Measurements from ENCODE around the gene CSKMT.
"Not testable (repeated sequence)": the region's sequence is repeated elsewhere in the genome, so short reads cannot be mapped to it uniquely, and the experiment has no call there.

The CSKMT gene

DNA sequence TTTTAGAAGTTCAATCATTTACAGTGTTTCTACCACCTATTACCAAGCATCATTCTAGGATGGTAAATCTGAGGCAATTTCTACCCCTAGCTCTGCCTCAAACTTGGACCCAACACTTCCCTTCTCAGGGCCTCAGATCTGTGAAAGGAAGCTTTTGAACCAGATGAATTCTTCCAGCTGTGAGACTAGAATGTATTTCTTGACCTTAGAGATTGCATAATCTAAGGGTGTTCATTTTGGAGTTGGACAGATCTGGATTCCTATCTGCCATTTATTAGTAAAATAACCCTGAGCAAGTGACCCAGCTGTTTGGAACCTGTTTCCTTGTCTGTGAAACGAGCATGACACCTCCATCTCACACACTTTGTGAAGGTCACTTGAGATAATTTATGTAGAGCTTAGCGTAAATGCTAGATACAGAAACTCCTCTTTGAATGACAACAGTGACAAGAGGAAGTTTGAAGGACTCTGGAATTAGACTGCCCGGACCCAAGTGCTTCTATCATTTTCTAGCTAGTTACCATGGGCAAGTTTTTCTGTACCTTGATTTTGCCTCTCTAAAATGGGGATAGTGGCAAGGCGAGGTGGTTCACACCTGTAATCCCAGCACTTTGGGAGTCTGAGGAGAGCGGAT is 8.2 kb upstream of the CSKMT start:
- DNase-seq: no peak

DNA sequence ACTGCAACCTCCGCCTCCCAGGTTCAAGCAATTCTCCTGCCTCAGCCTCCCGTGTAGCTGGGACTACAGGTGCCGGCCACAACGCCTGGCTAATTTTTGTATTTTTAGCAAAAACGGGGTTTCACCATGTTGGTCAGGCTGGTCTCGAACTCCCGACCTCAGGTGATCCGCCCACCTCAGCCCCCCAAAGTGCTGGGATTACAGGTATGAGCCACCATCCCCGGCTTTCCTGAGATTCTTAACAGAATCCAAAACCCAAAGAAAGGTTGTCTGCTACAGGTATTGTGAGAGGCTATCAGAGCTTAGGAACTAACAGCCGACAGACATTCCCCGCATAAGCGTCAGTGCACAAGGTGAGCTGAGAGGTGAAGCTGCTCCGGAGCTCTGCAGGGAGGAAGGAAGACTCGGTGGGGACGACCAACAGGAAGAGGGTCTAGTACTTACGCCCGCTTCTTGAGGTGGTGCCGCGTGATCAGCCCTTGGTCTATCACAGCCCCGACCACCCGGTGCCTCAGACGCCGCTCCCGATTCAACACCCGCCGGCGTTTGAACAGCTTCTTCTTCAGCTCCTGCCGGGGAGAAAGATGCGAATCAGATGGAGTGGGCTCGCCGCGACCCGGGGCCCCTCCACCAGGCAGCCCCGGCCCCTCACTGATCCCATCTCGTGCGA is 572 bp upstream of the CSKMT start:
- DNase-seq: peak; percentile 52

DNA sequence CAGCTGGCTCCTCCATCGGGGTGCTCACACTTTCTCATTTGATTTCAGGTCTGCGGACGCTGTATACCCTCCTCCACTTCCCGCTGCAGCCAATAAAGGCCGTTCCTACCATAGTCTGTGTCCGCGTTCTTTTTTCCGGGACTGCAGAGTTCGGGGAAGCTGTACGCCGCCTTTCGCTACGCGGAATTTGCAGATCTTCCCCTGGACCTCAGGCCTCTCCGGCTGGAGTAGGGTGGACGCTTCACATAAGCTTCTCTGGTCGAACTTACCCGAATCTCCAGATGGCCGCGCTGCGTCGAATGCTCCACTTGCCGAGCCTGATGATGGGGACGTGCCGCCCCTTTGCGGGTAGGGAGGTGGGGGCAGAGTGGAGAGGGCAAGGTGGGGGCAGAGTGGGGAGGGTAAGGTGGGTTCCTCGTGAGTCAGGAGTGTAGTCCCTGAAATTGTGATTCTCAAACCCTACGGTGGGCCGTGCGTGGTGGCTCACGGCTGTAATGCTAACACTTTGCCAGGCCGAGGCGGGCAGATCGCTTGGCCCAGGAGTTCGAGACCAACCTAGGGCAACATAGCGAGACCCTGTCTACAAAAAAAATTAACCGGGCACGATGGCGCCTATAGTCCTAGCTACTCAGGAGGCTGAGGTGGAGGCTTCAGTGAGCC is 617 bp downstream of the CSKMT start:
- peak; percentile 31 for DNase-seq

DNA sequence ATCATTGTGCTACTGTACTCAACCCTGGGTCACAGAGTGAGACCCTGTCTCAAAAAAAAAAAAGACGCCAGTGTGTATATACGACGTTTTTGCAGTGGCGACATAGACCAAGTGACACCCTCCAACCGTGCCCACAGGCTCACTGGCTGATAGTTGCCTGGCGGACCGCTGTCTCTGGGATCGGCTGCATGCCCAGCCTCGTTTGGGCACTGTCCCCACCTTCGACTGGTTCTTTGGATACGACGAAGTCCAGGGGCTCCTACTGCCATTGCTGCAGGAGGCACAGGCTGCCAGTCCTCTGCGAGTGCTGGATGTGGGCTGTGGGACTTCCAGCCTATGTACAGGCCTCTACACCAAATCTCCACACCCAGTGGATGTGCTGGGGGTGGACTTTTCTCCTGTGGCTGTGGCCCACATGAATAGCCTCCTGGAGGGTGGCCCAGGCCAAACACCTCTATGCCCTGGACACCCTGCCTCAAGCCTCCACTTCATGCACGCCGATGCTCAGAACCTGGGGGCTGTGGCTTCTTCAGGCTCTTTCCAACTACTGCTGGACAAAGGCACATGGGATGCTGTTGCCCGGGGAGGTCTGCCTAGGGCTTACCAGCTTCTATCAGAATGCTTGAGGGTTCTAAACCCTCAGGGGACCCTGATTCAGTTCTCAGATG is 1.3 kb downstream of the CSKMT start:
- no peak for DNase-seq

DNA sequence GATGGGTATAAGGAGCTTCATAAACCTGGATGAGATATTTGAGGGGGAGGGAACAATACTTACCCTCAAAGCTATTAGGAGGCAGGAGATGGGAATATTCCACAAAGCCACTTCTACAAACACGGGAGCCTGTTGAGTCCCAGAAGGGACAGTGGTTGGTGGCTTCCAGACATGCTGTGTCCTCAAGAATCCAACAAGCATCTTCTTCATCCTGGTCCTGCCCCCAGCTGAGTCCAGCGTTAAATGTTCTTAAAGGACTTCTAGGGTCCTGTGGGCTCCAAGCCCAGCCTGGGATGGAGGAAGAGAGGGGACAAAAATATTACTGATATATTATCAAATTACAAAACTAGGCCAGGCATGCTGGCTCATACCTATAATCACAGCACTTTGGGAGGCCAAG is 2.3 kb downstream of the CSKMT start:
- no peak for DNase-seq

DNA sequence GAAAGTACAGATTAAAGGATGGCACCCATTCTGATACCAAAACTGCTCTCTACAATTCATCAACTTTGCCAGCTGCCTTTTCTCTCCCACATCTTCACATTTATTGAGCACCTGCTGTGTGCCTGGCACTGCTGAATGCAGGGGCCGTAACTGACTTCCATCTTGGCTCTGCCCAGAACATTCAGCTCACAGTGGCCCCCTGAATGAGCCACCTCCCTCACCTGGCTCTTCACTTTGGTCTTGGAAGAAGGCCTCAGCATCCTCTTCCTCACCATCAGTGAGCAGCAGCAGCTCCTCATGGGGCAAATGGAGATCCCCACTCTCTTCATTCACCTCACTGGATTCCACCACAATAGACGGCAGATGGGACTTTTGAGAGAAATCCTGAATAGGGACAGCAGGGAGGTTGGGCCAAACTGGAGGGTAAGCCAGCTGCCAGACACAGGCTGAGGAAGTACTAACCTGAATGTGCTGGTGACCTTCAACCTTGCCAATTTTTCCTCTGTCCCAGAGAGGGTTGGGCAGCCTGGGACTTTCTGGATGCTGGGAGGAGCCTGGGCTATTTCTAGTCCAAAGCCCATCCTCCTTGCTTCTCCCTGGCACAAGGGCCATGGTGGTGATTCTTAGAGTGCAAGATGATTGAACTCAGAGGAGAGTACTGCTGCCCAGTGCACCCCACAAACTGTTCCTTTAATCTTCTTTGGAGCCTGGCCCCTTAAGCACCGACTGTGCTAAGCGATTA is 4.5 kb downstream of the CSKMT start:
- DNase-seq: no peak

DNA sequence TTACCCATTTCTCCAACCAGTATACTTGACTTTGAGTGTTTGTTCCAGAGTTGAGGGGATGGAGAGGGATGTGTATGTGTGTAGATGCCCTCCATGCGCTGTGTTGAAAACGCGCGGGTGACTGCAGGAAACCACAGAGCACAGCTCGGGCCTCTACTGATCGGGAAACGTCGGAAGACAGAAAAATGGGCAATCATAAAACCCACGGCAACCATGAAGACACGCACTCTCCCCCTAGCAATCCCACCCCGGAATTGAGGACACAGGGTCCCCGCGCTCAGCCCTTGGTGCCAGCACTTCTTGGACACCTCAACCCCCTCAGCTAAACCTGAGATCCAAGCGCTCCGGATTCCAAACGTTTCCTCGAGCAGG is 6.1 kb downstream of the CSKMT start:
- DNase-seq: no peak

DNA sequence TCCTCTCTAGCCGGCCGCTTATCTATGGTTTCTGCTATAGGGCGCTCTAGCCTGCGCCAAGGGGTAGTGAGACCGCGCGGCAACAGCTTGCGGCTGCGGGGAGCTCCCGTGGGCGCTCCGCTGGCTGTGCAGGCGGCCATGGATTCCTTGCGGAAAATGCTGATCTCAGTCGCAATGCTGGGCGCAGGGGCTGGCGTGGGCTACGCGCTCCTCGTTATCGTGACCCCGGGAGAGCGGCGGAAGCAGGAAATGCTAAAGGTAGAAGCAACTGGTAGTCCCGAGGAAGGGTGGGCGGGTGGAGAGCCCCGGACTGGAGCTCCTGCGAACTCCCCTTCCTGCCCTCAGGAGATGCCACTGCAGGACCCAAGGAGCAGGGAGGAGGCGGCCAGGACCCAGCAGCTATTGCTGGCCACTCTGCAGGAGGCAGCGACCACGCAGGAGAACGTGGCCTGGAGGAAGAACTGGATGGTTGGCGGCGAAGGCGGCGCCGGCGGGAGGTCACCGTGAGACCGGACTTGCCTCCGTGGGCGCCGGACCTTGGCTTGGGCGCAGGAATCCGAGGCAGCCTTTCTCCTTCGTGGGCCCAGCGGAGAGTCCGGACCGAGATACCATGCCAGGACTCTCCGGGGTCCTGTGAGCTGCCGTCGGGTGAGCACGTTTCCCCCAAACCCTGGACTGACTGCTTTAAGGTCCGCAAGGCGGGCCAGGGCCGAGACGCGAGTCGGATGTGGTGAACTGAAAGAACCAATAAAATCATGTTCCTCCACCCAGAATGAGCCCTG is 6.7 kb downstream of the CSKMT start, which contains the start of the genes LBHD1 and UQCC3:
Gene LBHD1 (minus strand): TSS at position 660 of the 782 bp plus-strand sequence. CDS start 2,236 bp downstream, outside the sequence.
Gene UQCC3 (plus strand): TSS at position 66 of the 782 bp plus-strand sequence. CDS start 73 bp downstream, at position 139.
- DNase-seq: peak; percentile 65

DNA sequence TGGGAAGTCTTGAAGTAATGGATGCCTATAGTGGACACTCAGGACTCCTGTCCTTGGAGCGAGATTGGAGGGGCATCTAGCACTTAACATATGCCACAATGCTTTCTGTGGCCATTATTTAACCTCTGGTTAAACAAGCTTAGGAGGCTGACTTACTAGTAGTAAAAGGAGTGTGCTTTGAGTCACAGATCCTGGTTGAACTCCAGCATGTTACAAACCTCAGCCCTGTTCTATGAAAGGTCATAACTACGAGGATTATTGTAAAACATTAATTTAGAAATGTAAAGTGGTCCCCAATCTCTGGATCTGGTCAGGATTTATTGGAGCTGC is 8.0 kb downstream of the CSKMT start:
- DNase-seq: no peak

DNA sequence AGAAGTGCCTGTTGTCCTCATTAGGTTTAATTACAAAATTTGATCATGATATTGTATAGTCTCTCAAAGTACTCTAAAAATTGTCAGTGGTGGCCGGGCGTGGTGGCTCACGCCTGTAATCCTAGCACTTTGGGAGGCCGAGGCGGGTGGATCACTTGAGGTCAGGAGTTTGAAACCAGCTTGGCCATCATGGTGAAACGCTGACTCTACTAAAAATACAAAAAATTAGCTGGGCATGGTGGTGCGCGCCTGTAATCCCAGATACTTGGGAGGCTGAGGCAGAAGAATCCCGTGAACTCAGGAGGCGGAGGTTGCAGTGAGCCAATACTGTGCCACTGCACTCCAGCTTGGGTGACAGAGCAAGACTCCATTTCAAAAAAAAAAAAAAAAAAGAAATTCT is 10.3 kb downstream of the CSKMT start:
- not testable (repeated sequence) for DNase-seq

DNA sequence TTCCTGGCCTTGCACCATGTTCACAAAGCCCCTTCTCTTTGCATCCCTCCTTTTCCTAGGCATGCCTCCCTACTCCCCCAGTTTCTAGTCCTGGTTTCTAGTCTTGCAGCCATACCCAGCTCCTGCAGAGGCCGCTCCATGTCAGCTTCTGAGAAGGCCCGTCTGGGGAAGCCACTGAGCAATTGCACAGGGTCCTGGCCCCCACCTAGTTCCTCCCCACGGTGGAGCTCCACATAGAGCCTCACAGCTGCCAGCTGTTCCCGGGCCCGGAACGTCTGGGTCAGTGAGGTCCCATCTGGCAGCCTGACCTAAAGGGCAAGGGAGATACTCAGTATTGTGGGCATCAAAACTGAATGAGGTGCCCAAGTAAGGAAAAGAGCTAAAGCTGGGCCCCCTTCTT is 11.6 kb downstream of the CSKMT start:
- no peak for DNase-seq

DNA sequence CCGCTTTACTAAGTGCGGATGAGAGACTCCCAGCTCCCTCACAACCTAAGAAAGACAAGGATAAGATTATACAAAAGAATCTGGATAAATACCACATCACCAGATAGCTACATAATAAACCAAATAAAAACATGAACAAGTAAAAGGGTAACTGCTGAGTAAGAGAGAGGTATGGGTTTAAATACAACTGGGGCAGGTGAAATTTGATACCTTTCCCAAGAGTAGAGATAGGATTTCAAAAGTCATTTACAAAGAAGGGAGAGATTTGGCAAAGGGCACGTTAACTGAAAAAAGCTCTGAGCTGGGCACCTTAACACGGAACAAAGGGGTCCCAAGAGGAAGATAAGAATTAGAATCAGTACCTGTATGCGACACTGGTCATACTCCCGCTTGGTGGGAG is 12.0 kb downstream of the CSKMT start:
- no peak for DNase-seq

DNA sequence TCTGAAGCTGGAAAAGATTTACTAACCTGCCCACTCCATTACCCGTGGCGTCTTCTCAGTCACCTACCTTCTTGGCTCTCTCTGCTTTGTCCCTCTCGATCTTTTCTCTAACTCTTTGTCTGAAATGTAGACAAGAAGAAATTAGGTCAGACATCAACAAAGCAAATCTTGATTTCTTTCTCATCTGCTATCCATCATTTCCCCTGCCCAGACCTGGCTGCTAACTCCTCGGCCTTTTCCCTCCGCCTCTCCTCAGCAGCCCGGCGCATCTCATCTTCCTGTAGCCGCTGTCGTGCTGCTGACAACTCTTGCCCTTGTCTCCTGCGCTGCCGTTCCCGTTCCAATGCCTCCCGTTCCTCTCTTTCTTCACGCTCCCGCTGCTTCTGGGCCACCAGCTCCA is 12.6 kb downstream of the CSKMT start:
- no peak for DNase-seq

DNA sequence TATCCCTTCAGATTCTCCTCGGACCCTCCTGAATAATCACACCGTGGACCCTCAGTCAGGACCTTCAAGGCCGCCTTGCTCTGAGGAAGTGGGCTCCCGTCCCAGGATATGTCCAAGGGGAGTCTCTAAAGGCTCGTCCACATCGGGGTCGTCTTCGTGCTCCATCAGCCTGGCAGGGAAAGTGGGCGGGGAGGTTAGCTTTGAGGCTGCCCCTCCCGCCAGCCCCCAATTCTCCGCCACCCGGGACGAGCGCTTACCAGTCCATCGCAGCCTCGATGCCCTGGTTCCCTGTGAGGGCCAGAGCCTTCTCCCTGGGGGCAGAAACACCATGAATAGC is 13.3 kb downstream of the CSKMT start:
- no peak for DNase-seq

DNA sequence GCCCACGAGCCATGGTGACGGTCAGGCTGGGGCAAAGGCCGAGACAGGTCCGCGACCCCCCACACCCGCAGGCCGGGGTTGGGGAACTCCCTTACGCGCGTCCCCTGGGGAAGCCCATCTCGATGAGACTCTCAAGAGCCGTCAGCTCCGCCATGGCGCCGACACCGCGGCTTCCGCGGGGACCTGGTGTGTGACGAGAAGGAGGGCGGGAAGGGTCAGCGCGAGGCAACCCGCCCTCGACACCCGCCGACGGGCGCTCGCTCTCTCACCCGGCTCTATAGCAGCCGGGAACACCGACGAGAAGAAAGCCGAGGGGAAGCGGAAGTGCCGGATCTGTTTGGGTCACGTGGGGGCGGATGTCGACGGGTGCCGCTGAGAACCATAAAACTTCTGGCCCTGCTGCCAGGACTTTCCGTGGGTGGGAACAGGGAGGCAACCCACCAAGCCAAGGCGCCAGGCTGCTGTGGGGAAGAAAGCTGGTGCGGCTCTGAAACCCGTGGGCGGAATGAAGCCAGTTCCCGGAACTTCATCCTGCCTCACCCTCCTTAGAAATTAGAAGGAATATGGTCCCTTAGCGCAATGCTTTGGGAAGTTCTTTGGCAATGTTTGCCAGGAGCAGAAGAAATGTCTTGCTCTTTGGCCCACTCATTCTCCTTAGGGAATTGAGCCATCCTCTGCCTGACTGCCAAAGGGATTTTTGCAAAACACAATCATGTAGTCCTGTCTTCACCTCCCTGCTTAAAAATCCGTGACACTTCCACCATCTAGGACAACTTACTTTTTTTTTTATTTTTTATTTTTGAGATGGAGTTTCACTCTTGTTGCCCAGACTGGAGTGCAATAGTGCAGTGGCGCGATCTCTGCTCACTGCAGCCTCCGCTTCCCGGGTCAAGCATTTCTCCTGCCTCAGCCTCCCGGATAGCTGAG is 13.9 kb downstream of the CSKMT start, which contains the start of gene UBXN1:
Gene UBXN1 (minus strand): TSS at position 304 of the 927 bp plus-strand sequence. CDS start 150 bp downstream, at position 154.
- DNase-seq: peak; percentile 74

DNA sequence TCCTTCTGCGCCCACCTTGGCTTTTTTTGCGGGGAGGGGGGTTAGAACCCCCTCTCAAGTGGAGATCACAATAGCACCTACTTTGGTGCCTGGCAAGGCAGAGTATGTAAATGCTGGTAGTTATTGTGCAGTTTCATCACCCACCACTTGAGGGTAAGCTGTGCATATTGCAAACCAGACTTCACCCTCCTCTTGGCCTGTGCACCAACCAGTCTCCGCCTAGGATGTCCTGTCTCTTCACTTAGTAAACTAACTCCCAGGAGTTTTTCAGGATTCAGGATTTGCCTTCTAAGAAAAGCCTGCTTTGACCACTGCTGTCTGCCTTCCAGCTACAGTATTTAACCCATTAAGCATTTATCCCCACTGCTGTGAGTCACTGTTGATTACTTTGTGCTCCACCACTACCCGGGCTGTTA is 15.7 kb downstream of the CSKMT start:
- DNase-seq: peak; percentile 4

DNA sequence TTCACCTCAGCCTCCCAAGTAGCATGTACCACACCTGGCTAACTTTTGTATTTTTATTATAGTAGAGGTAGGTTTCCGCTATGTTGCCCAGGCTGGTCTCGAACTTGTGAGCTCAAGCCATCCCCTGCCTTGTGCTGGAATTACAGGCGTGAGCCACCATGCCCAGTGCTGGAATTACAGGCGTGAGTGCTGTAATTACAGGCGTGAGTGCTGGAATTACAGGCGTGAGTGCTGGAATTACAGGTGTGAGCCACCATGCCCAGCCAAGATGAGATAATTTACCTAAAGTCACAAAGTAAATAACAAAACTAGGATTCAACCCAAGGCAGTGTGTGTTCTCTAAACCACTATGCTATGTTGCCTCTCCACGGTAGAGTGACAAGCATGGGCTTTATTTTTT is 17.4 kb downstream of the CSKMT start:
- no peak for DNase-seq

DNA sequence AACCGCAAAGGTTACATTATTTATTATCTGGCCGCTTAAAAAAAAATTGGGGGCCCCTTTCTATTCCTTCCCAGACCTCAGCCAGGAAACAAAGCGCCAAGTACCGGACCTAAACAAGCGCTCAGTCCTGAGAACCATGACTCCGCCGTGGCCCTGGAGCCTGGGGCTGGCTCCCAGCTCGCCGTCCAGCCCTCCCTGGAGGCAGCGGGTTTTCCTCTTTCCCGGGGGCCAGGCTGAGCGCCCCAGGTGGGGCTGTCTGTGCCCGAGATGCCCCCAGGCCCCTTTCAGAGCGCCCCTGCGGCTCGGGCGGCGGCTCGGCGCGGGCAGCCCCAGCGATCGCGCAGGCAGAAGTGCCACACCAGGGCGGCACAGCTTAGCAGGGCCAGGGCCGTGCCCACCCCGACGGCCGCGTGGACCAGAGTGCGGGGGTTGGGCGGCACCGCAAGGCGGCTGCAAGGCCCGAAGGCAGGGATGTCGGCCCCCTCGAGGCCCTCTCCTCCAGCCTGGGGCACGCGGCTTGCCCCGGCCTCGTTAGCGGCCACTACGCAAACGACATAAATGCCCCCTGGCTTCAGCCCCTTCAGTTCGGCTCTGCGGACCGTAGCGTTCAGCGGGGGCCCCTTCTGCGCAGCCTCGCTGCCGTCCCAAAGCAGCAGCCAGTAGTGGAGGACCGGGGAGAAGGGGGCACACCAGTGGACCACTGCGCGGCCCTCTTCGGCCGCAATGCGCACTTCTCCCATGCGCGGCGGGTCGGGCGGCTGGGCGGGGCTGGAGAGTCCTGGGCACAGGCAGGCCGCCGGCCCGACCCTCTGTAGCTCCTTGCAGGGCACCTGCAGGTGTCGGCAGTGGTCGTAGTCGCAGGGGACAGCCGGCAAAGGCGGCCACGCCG is 22.6 kb downstream of the CSKMT start:
- DNase-seq: no peak

DNA sequence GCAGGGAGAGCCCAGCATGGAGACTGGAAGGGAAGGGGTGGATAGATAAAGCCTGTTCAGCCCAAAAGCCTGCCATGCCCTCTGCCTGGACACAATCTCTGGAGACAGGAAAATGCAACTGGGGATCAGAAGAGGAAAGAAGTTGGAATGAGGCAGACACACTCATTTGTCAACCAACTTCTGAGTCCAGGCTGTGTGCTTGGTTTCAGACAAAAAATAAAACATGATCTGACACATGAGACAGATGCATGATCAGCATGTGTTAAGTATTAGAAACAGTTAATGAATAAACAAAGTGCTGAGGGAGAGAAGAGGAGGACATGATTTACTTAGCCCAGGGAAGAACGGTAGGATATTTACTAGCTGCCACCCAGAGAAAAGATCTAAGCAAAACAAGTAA is 23.4 kb downstream of the CSKMT start:
- DNase-seq: no peak

All from effector CD8-positive, alpha-beta T cell (primary cell).